Urinary bladder (tissue), 4 donors: ENCODE measurements around the gene IL4R. TPM values are rescaled to one million over a fixed set of nuclear protein-coding genes. Genes with fewer than 3 reads are reported as not detected.
A peak's percentile ranks its signal among the peaks of the same experiment; 100 is the strongest.
"Not testable (repeated sequence)": the region's sequence is repeated elsewhere in the genome, so short reads cannot be mapped to it uniquely, and the experiment has no call there.

Experiments used
- DNase-seq: peaks from one replicate; pipeline ENCODE4 v3.0.0-alpha.2; 2015; ENCODE audit errors: extremely low spot score
- H3K27ac ChIP-seq: one replicate; pipeline ENCODE4 v1.5.1; 2013; ENCODE audit warnings: low read depth, mild to moderate bottlenecking, moderate library complexity
- H3K36me3 ChIP-seq: one replicate; pipeline ENCODE4 v1.6.1; 2013; ENCODE audit warnings: mild to moderate bottlenecking, moderate library complexity; ENCODE audit not compliant: insufficient read depth
- H3K4me1 ChIP-seq: one replicate; pipeline ENCODE4 v1.6.1; 2013; ENCODE audit warnings: mild to moderate bottlenecking, moderate library complexity; ENCODE audit not compliant: insufficient read depth
- H3K4me3 ChIP-seq: one replicate; pipeline ENCODE4 v1.5.1; 2013; ENCODE audit warnings: low read depth, low read length
- WGBS: extraction: QIAGEN DNeasy Blood & Tissue Kit; methylation state at CpG from one replicate; pipeline ENCODE4 v1.1.7; 2013; 5-methylcytosine and 5-hydroxymethylcytosine counted together
- polyA plus RNA-seq: library from polyadenylated mRNA; stranded (reverse); fragments of 200-250 nt; gene quantifications from one replicate; pipeline ENCODE4 v1.2.3, GENCODE V29; 2013
- total RNA-seq: library from RNA; depleted of rRNA; stranded (reverse); fragments of >200 nt; gene quantifications from one replicate; pipeline ENCODE4 v1.2.3, GENCODE V29; 2014
- donor health status: healthy with polysubstance abuse.
- donor health status: healthy.

Gene IL4R
- total and polyA plus RNA-seq, 2 donors, result 26.2 to 75.2 TPM

GRCh38 chr16:27401768-27402568 lies 88.2 kb downstream of the IL4R start, which contains the start of gene IL21R:
Gene IL21R, plus strand, starts transcription at chr16:27402174. Its CDS starts 27,898 bp downstream, at chr16:27430072.
- 15% methylated on average over 23 of the region's 23 CpGs for WGBS
- no peaks in the 10 kb centered on the region for H3K4me1 ChIP-seq
- peak within 1 kb of the TSS; percentile 25 for H3K27ac ChIP-seq
- H3K4me3 ChIP-seq, result no peak within 1 kb of the TSS
- H3K36me3 ChIP-seq, result no peaks in the 10 kb centered on the region
- DNase-seq, result no peak

- Histone ChIP-seq H3K4me3 (no peak overlapping the region), H3K27ac (no peak overlapping the region), H3K4me1 (no peaks in the 10 kb centered on the region), H3K36me3 (no peaks in the 10 kb centered on the region)
- 72% methylated on average over 8 of the region's 8 CpGs for WGBS
- no peak for DNase-seq
These were observed 88.8 kb downstream of the IL4R start for GRCh38 chr16:27402569-27402963.

- Histone ChIP-seq H3K27ac (no peak overlapping the region), H3K4me1 (no peaks in the 10 kb centered on the region), H3K36me3 (no peaks in the 10 kb centered on the region), H3K4me3 (no peak overlapping the region)
- WGBS, result 87% methylated on average over 20 of the region's 20 CpGs
- DNase-seq, result no peak
These were observed 89.3 kb downstream of the IL4R start for GRCh38 chr16:27402964-27403600.

GRCh38 chr16:27403601-27403992 lies 89.8 kb downstream of the IL4R start:
- Histone ChIP-seq H3K4me1 (no peaks in the 10 kb centered on the region), H3K27ac (no peak overlapping the region), H3K4me3 (no peak overlapping the region), H3K36me3 (no peaks in the 10 kb centered on the region)
- DNase-seq, result no peak
- 84% methylated on average over 6 of the region's 6 CpGs for WGBS

- WGBS, result 83% methylated on average over 10 of the region's 10 CpGs
- Histone ChIP-seq H3K4me1 (no peaks in the 10 kb centered on the region), H3K4me3 (no peak overlapping the region), H3K36me3 (no peaks in the 10 kb centered on the region), H3K27ac (no peak overlapping the region)
- DNase-seq, result no peak
These were observed 90.5 kb downstream of the IL4R start for GRCh38 chr16:27404163-27404823.

GRCh38 chr16:27405546-27406451 lies 92.0 kb downstream of the IL4R start:
- Histone ChIP-seq H3K4me1 (no peaks in the 10 kb centered on the region), H3K36me3 (no peaks in the 10 kb centered on the region), H3K4me3 (no peak overlapping the region), H3K27ac (no peak overlapping the region)
- DNase-seq, result no peak
- 49% methylated on average over 19 of the region's 19 CpGs for WGBS

GRCh38 chr16:27406511-27407128 lies 92.8 kb downstream of the IL4R start:
- Histone ChIP-seq H3K27ac (no peak overlapping the region), H3K4me1 (no peaks in the 10 kb centered on the region), H3K4me3 (no peak overlapping the region), H3K36me3 (no peaks in the 10 kb centered on the region)
- 64% methylated on average over 6 of the region's 6 CpGs for WGBS
- DNase-seq, result no peak

GRCh38 chr16:27407133-27407532 lies 93.4 kb downstream of the IL4R start:
- no peak overlapping the region for H3K27ac ChIP-seq
- DNase-seq, result no peak
- WGBS, result 79% methylated on average over 2 of the region's 2 CpGs
- no peaks in the 10 kb centered on the region for H3K4me1 ChIP-seq
- no peak overlapping the region for H3K4me3 ChIP-seq
- H3K36me3 ChIP-seq, result no peaks in the 10 kb centered on the region

- no peaks in the 10 kb centered on the region for H3K36me3 ChIP-seq
- 75% methylated on average over 3 of the region's 3 CpGs for WGBS
- no peak overlapping the region for H3K4me3 ChIP-seq
- no peak overlapping the region for H3K27ac ChIP-seq
- DNase-seq, result no peak
- no peaks in the 10 kb centered on the region for H3K4me1 ChIP-seq
These were observed 94.3 kb downstream of the IL4R start for GRCh38 chr16:27408012-27408601.

GRCh38 chr16:27408602-27409031 lies 94.8 kb downstream of the IL4R start:
- no peaks in the 10 kb centered on the region for H3K4me1 ChIP-seq
- H3K4me3 ChIP-seq, result no peak overlapping the region
- no peaks in the 10 kb centered on the region for H3K36me3 ChIP-seq
- H3K27ac ChIP-seq, result no peak overlapping the region
- no peak for DNase-seq
- 74% methylated on average over 6 of the region's 6 CpGs for WGBS

GRCh38 chr16:27409958-27410357 lies 96.2 kb downstream of the IL4R start:
- H3K36me3 ChIP-seq, H3K27ac ChIP-seq, H3K4me1 ChIP-seq, H3K4me3 ChIP-seq, DNase-seq: not testable (repeated sequence)
- WGBS, result 79% methylated on average over 2 of the region's 2 CpGs

GRCh38 chr16:27410761-27411160 lies 97.0 kb downstream of the IL4R start:
- Histone ChIP-seq H3K36me3 (no peaks in the 10 kb centered on the region), H3K4me3 (no peak overlapping the region), H3K27ac (no peak overlapping the region), H3K4me1 (no peaks in the 10 kb centered on the region)
- no peak for DNase-seq
- WGBS, result 89% methylated on average over 1 of the region's 1 CpG
